ENCODE data around the gene KRTAP10-1. TPM values are rescaled to one million over a fixed set of nuclear protein-coding genes. Genes with fewer than 3 reads are reported as not detected.

The KRTAP10-1 gene
- total and polyA plus RNA-seq, 2 of the 8 experiments (the other 6 are each of a cell fraction or from before 2014, with no cell fraction given), result 0.08 TPM; not detected in 1

- no peaks in the 10 kb centered on the region for H3K27me3 ChIP-seq (replicated peaks in 1 of 4; ENCODE audit: control insufficient read depth in 3 of 4, extremely low read depth in 1 of 4, insufficient read depth in 3 of 4, low read length in 3 of 4)
- no peak overlapping the region for H3K9ac ChIP-seq (replicated peaks in 1 of 4; ENCODE audit: extremely low read depth in 1 of 4, low read depth in 3 of 4, low read length in 3 of 4)
- H3K14ac ChIP-seq (ENCODE audit: insufficient read length), result no peak overlapping the region
- CTCF ChIA-PET (ENCODE audit: partially characterized antibody), result interaction anchor here (0.7 to 1.6 kb wide), 4 partner anchors 11 to 40 kb away, joined by 3 to 5 read pairs (median 3); partner anchors contain the start of genes KRTAP10-3 and KRTAP10-5
- H3K79me1 ChIP-seq (ENCODE audit: low read depth, low read length), result no peaks in the 10 kb centered on the region
- no peak overlapping the region for H3K4me2 ChIP-seq (ENCODE audit: insufficient read depth in 1 of 2, low read depth in 2 of 2, low read length in 2 of 2)
- no peak overlapping the region for H4K5ac ChIP-seq (ENCODE audit: insufficient read length, low read depth, low read length)
- DNase-seq (ENCODE audit: low read depth in 1 of 2, low spot score in 2 of 2), result no peak
- H2BK12ac ChIP-seq (ENCODE audit: low read depth, low read length), result peak overlapping the region; percentile 55; the same call in 1 of the 2 replicates
- H2BK120ac ChIP-seq (replicated peaks; ENCODE audit: low read depth, low read length), result no peak overlapping the region
- H2AFZ ChIP-seq (ENCODE audit: low read length), result no peak overlapping the region
- no peak overlapping the region for H3K4me3 ChIP-seq (ENCODE audit: extremely low read depth in 1 of 4, insufficient read depth in 2 of 4, low read depth in 3 of 4, low read length in 4 of 4)
- no peak overlapping the region for H2BK20ac ChIP-seq (ENCODE audit: low read length)
- H3K23ac ChIP-seq (ENCODE audit: insufficient read length), result no peak overlapping the region
- no peaks in the 10 kb centered on the region for H4K20me1 ChIP-seq (replicated peaks in 1 of 2; ENCODE audit: control insufficient read depth in 1 of 2, insufficient read depth in 2 of 2, low read length in 2 of 2)
- H4K8ac ChIP-seq (ENCODE audit: extremely low read depth, insufficient read depth, low read length), result no peak overlapping the region; the same call in 1 of the 2 replicates
- no peak overlapping the region for H3K4ac ChIP-seq (replicated peaks; ENCODE audit: insufficient read length, low read depth, low read length)
- H2BK15ac ChIP-seq (ENCODE audit: low read length), result no peak overlapping the region
- no peak for FAIRE-seq
- H3K9me3 ChIP-seq (ENCODE audit: insufficient read depth in 2 of 2, low read depth in 1 of 2, low read length in 1 of 2), result peaks cover 7 to 13% of the 10 kb centered on the region in 2 experiments; a peak in 3 of 4 replicates
- WGBS, 2 experiments (ENCODE audit: extremely low coverage in 1 of 2, insufficient coverage in 1 of 2, insufficient read length in 1 of 2, insufficient replicate concordance in 2 of 2, low coverage in 1 of 2, low lambda C conversion rate in 2 of 2, missing lambda C conversion rate in 1 of 2), result 83% methylated on average over 25 of the region's 27 CpGs; no CpG with 5 or more reads in 1 of the 2 experiments
- no peaks in the 10 kb centered on the region for H3K36me3 ChIP-seq (ENCODE audit: control insufficient read depth in 2 of 4, insufficient read depth in 4 of 4, low read length in 3 of 4)
- no peak overlapping the region for H3K27ac ChIP-seq (ENCODE audit: low read depth, low read length)
- no peaks in the 10 kb centered on the region for H3K79me2 ChIP-seq (ENCODE audit: control insufficient read depth in 1 of 2, insufficient read depth in 2 of 2, low read length in 2 of 2)
- no peak overlapping the region for H3K56ac ChIP-seq (replicated peaks; ENCODE audit: insufficient read length, low read depth, low read length)
- H3K18ac ChIP-seq (ENCODE audit: extremely low read depth, low read length), result no peak overlapping the region
- no peak overlapping the region for H4K91ac ChIP-seq (replicated peaks; ENCODE audit: insufficient read length, low read length)
- peaks cover 0 to 3% (median 0%) of the 10 kb centered on the region in 4 experiments; a peak in 1 of 7 replicates for H3K4me1 ChIP-seq (replicated peaks in 1 of 4; ENCODE audit: control insufficient read depth in 3 of 4, insufficient read depth in 4 of 4, low read length in 3 of 4)
- no peak overlapping the region for H2AK5ac ChIP-seq (ENCODE audit: low read depth, low read length)
- H2BK5ac ChIP-seq (ENCODE audit: low read depth, low read length), result no peak overlapping the region
- H3K23me2 ChIP-seq (ENCODE audit: low read depth, low read length), result no peaks in the 10 kb centered on the region; the same call in 1 of the 2 replicates
- POLR2A ChIA-PET (ENCODE audit: partially characterized antibody), result no interaction called here
- TF ChIP-seq ASH2L (IDR thresholded peaks at IDR 0.05; ENCODE audit: low read length) (no peak), CTCF (IDR thresholded peaks at IDR 0.05; ENCODE audit: control extremely low read depth in 1 of 3, insufficient read depth in 1 of 3, low read depth in 1 of 3, low read length in 3 of 3) (no peak), POU5F1 (IDR thresholded peaks at IDR 0.05; ENCODE audit: low read depth, low read length) (no peak), SAP30 (IDR thresholded peaks at IDR 0.05; ENCODE audit: insufficient read depth, insufficient replicate concordance, low read length) (no peak), NANOG (IDR thresholded peaks at IDR 0.05; ENCODE audit: insufficient read depth, low read depth, low read length, poor library complexity, severe bottlenecking) (no peak), SIX5 (IDR thresholded peaks at IDR 0.05; ENCODE audit: low read depth, low read length) (no peak), TCF12 (IDR thresholded peaks at IDR 0.05; ENCODE audit: low read depth, low read length) (no peak), BCL11A (IDR thresholded peaks at IDR 0.05; ENCODE audit: low read depth in 2 of 2, low read length in 2 of 2) (no peak), GTF2F1 (IDR thresholded peaks at IDR 0.05; ENCODE audit: borderline replicate concordance, low read depth, low read length) (no peak)
These were observed 28.9 kb upstream of the KRTAP10-1 start for GRCh38 chr21:44568667-44569556.

Data from H1 (cell line).